Ascending aorta (tissue), 2 donors: ENCODE data around the gene DDX23. TPM values are rescaled to one million over a fixed set of nuclear protein-coding genes. Genes with fewer than 3 reads are reported as not detected.

Experiments
- DNase-seq, 2 donors: peaks; one replicate each; pipeline ENCODE4 v3.0.0-alpha.2; 2019; ENCODE audit warnings: low spot score in 2 of 2
- H3K27ac ChIP-seq, 2 donors: fragments of 200-600 bp; sonication (generic); one replicate each; pipeline ENCODE4 v1.5.1; 2016 to 2017; ENCODE audit warnings: mild to moderate bottlenecking in 1 of 2
- H3K27me3 ChIP-seq: fragments of 200-600 bp; sonication (generic); one replicate; pipeline ENCODE4 v1.5.1; 2017
- H3K36me3 ChIP-seq, 2 donors: fragments of 200-600 bp; sonication (generic); one replicate each; pipeline ENCODE4 v1.5.1; 2016
- H3K4me1 ChIP-seq, 2 donors: fragments of 200-600 bp; sonication (generic); one replicate each; pipeline ENCODE4 v1.5.1; 2016 to 2017; ENCODE audit warnings: mild to moderate bottlenecking in 1 of 2
- H3K4me3 ChIP-seq, 2 donors: fragments of 200-600 bp; sonication (generic); one replicate each; pipeline ENCODE4 v1.5.1; 2016 to 2017; ENCODE audit warnings: mild to moderate bottlenecking in 1 of 2
- H3K9me3 ChIP-seq, 2 donors: fragments of 200-600 bp; sonication (generic); one replicate each; pipeline ENCODE4 v1.5.1; 2016
- CTCF ChIP-seq, 3 experiments: fragments of 200-600 bp in 2 of 3; fragments of 450-650 bp in 1 of 3; sonication (generic) in 2 of 3; IDR thresholded peaks; one replicate each; pipeline ENCODE4 v1.5.1; 2016 to 2019; ENCODE audit warnings: antibody characterized with exemption in 3 of 3, mild to moderate bottlenecking in 1 of 3, moderate library complexity in 1 of 3
- intact Hi-C: fragments of 100-400 bp; cut with DNase I; formaldehyde crosslinking; loops from one replicate; pipeline ENCODE4 v1.15.1; 2023
- total RNA-seq: library from RNA; depleted of rRNA; stranded (reverse); fragments of >200 nt; gene quantifications from one replicate; pipeline ENCODE4 v1.1.0, GENCODE V29; 2016

The DDX23 gene
- total RNA-seq, 1 donor from 2014 or later = 39.4 TPM

- Histone ChIP-seq H3K27me3 (no peaks in the 10 kb centered on the region), H3K36me3 (no peaks in the 10 kb centered on the region), H3K4me3 (no peak overlapping the region), H3K4me1 (no peaks in the 10 kb centered on the region), H3K9me3 (no peaks in the 10 kb centered on the region), H3K27ac (no peak overlapping the region)
- TF ChIP-seq CTCF (IDR thresholded peaks at IDR 0.05) = no peak
- DNase-seq = no peak
- intact Hi-C loops = no loop called here
Measured at GRCh38 chr12:48800971-48801370, 51.0 kb downstream of the DDX23 start.

- H3K9me3 ChIP-seq = no peaks in the 10 kb centered on the region
- no peak for TF ChIP-seq CTCF (IDR thresholded peaks at IDR 0.05)
- peaks cover 0 to 2% of the 10 kb centered on the region in 2 donors for H3K4me1 ChIP-seq
- no peak overlapping the region for H3K27ac ChIP-seq
- intact Hi-C loops = no loop called here
- H3K27me3 ChIP-seq = no peaks in the 10 kb centered on the region
- H3K36me3 ChIP-seq = no peaks in the 10 kb centered on the region
- no peak overlapping the region for H3K4me3 ChIP-seq
- no peak for DNase-seq
Measured at GRCh38 chr12:48800457-48800856, 51.5 kb downstream of the DDX23 start.

- DNase-seq = no peak
- Histone ChIP-seq H3K9me3 (no peaks in the 10 kb centered on the region), H3K27ac (no peak overlapping the region), H3K4me3 (no peak overlapping the region), H3K36me3 (no peaks in the 10 kb centered on the region), H3K4me1 (peaks cover 0 to 2% of the 10 kb centered on the region in 2 donors), H3K27me3 (no peaks in the 10 kb centered on the region)
- intact Hi-C loops = loop anchor here (1.0 kb wide), 1 partner anchor 44 kb away; no protein-coding TSS in a partner anchor
- TF ChIP-seq CTCF (IDR thresholded peaks at IDR 0.05) = no peak
Measured at GRCh38 chr12:48796976-48797375, 55.0 kb downstream of the DDX23 start.

GRCh38 chr12:48795550-48796455 is 56.2 kb downstream of the DDX23 start:
- DNase-seq = peak in 1 of 2 donors; percentile 85
- TF ChIP-seq CTCF (IDR thresholded peaks at IDR 0.05) = peak; percentile 94 to 95 (median 95)

GRCh38 chr12:48794870-48795269 is 57.1 kb downstream of the DDX23 start:
- Histone ChIP-seq H3K4me1 (peaks cover 0 to 2% of the 10 kb centered on the region in 2 donors), H3K27me3 (no peaks in the 10 kb centered on the region), H3K27ac (no peak overlapping the region), H3K36me3 (no peaks in the 10 kb centered on the region), H3K4me3 (no peak overlapping the region), H3K9me3 (no peaks in the 10 kb centered on the region)
- intact Hi-C loops = loop anchor here (1.0 kb wide), 1 partner anchor 19 kb away; no protein-coding TSS in a partner anchor
- no peak for TF ChIP-seq CTCF (IDR thresholded peaks at IDR 0.05)
- DNase-seq = no peak

More at GRCh38 chr12:48795550-48796455, 56.2 kb downstream of the DDX23 start:
- Histone ChIP-seq H3K4me3 (no peak overlapping the region), H3K27ac (no peak overlapping the region), H3K36me3 (no peaks in the 10 kb centered on the region), H3K27me3 (no peaks in the 10 kb centered on the region), H3K9me3 (no peaks in the 10 kb centered on the region), H3K4me1 (peaks cover 0 to 2% of the 10 kb centered on the region in 2 donors)
- intact Hi-C loops = loop anchor here (1.0 kb wide), 2 partner anchors 18 to 43 kb away; no protein-coding TSS in a partner anchor
